SK-N-SH (cell line): Measurements from ENCODE around the gene PBX3. TPM values are rescaled to one million over a fixed set of nuclear protein-coding genes. Genes with fewer than 3 reads are reported as not detected.

Experiments used
- CTCF ChIA-PET: fragments of 300-600, 350-600 bp; formaldehyde crosslinking; extraction: SDS; loops from one replicate; lab custom pipeline; 2021; lab: Yijun Ruan, JAX
- POLR2A ChIA-PET: fragments of 350-600 bp; sonication (Branson Sonifier 250); formaldehyde crosslinking; extraction: SDS; loops from one replicate; lab custom pipeline; 2020; ENCODE audit warnings: antibody characterized with exemption, inconsistent platforms; lab: Yijun Ruan, JAX
- DNase-seq: peaks from one replicate; pipeline ENCODE4 v3.0.0; 2012
- H2AFZ ChIP-seq: fragments of 200-600 bp; sonication (generic); 2 replicates; pipeline ENCODE4 v1.8.1; 2016; ENCODE audit warnings: antibody characterized with exemption, mild to moderate bottlenecking, low read depth
- H3F3A ChIP-seq: fragments of 200-600 bp; sonication (generic); replicated peaks from 2 replicates; pipeline ENCODE3; 2016; ENCODE audit warnings: antibody characterized with exemption, mild to moderate bottlenecking; ENCODE audit not compliant: insufficient read depth
- H3K27ac ChIP-seq, 2 experiments: fragments of 200-500 bp in 1 of 2; fragments of 200-600 bp in 1 of 2; sonication (Bioruptor generic) in 1 of 2; sonication (generic), shearing (Covaris generic) in 1 of 2; 2 replicates each; pipeline versions ENCODE4 v1.5.1 to v1.6.1; 2014 to 2016; ENCODE audit warnings: low read depth in 2 of 2, inconsistent platforms in 1 of 2, low read length in 1 of 2, mild to moderate bottlenecking in 1 of 2, mixed read lengths in 1 of 2
- H3K27me3 ChIP-seq: fragments of 200-600 bp; sonication (generic), shearing (Covaris generic); 2 replicates; pipeline ENCODE4 v1.6.1; 2016; ENCODE audit warnings: mixed run types; ENCODE audit not compliant: insufficient read depth
- H3K36me3 ChIP-seq, 2 experiments: fragments of 200-500 bp in 1 of 2; fragments of 200-600 bp in 1 of 2; sonication (Bioruptor generic) in 1 of 2; sonication (generic) in 1 of 2; replicated peaks in 1 of 2; 2 replicates each; pipeline versions ENCODE3 to v1.5.1; 2014 to 2016; ENCODE audit warnings: low read length in 1 of 2, mild to moderate bottlenecking in 1 of 2; ENCODE audit not compliant: insufficient read depth in 2 of 2, control insufficient read depth in 1 of 2
- H3K4me1 ChIP-seq, 2 experiments: fragments of 200-500 bp in 1 of 2; fragments of 200-600 bp in 1 of 2; sonication (Bioruptor generic) in 1 of 2; sonication (generic), shearing (Covaris generic) in 1 of 2; 2 replicates each; pipeline versions ENCODE4 v1.5.1 to v1.6.1; 2014 to 2016; ENCODE audit warnings: low read depth in 1 of 2, low read length in 1 of 2, mixed run types in 1 of 2; ENCODE audit not compliant: insufficient read depth in 2 of 2, control insufficient read depth in 1 of 2
- H3K4me2 ChIP-seq: fragments of 200-600 bp; sonication (generic), shearing (Covaris generic); 2 replicates; pipeline ENCODE4 v1.6.1; 2017; ENCODE audit warnings: mixed run types
- H3K4me3 ChIP-seq, 2 experiments: fragments of 200-500 bp in 1 of 2; fragments of 200-600 bp in 1 of 2; sonication (Bioruptor generic) in 1 of 2; sonication (generic), shearing (Covaris generic) in 1 of 2; 2 replicates each; pipeline versions ENCODE4 v1.5.1 to v1.8.1; 2014 to 2016; ENCODE audit warnings: low read depth in 2 of 2, inconsistent platforms in 1 of 2, low read length in 1 of 2, mild to moderate bottlenecking in 1 of 2, mixed read lengths in 1 of 2, moderate library complexity in 1 of 2
- H3K79me2 ChIP-seq: fragments of 200-600 bp; sonication (generic); 2 replicates; pipeline ENCODE4 v1.8.1; 2017; ENCODE audit warnings: mild to moderate bottlenecking; ENCODE audit not compliant: insufficient read depth
- H3K9ac ChIP-seq: fragments of 200-600 bp; sonication (generic); 2 replicates; pipeline ENCODE4 v1.6.1; 2017; ENCODE audit warnings: mixed run types
- H3K9me2 ChIP-seq: fragments of 200-600 bp; sonication (generic); 2 replicates; pipeline ENCODE4 v1.6.1; 2017; ENCODE audit warnings: mixed run types
- H3K9me3 ChIP-seq: fragments of 200-600 bp; sonication (generic); 2 replicates; pipeline ENCODE4 v1.6.1; 2017; ENCODE audit warnings: mixed run types, mild to moderate bottlenecking, moderate library complexity
- H4K20me1 ChIP-seq: fragments of 200-600 bp; sonication (generic); 2 replicates; pipeline ENCODE4 v1.6.1; 2017; ENCODE audit warnings: mild to moderate bottlenecking, mixed run types; ENCODE audit not compliant: insufficient read depth
- CHD2 ChIP-seq: fragments of 150-350 bp; IDR thresholded peaks from 2 replicates; pipeline ENCODE4 v1.6.1; 2018; ENCODE audit warnings: low read length; ENCODE audit not compliant: partially characterized antibody
- EP300 ChIP-seq, 2 experiments: IDR thresholded peaks; 2 replicates each; pipeline versions ENCODE4 v1.4.0 to v1.6.1; 2012; ENCODE audit warnings: borderline replicate concordance in 1 of 2, low read depth in 1 of 2, low read length in 1 of 2
- GATA2 ChIP-seq: sonication (generic); formaldehyde crosslinking; IDR thresholded peaks from 2 replicates; pipeline ENCODE4 v1.5.0; 2020; ENCODE audit warnings: mild to moderate bottlenecking, missing genetic modification reagents
- MXI1 ChIP-seq: IDR thresholded peaks from 2 replicates; pipeline ENCODE4 v1.6.1; 2012; ENCODE audit warnings: mild to moderate bottlenecking, low read depth, low read length, improper control_type of control experiment
- RAD21 ChIP-seq: IDR thresholded peaks from 2 replicates; pipeline ENCODE4 v1.6.1; 2012; ENCODE audit warnings: mild to moderate bottlenecking, low read length
- RXRA ChIP-seq: IDR thresholded peaks from 2 replicates; pipeline ENCODE4 v1.4.0; 2012; ENCODE audit warnings: low read depth, mild to moderate bottlenecking, borderline replicate concordance
- SMC3 ChIP-seq: IDR thresholded peaks from 2 replicates; pipeline ENCODE4 v1.6.1; 2012; ENCODE audit warnings: low read depth, low read length, improper control_type of control experiment
- TAF1 ChIP-seq: IDR thresholded peaks from 2 replicates; pipeline ENCODE4 v1.6.1; 2012; ENCODE audit warnings: low read depth, mild to moderate bottlenecking, low read length, moderate library complexity, borderline replicate concordance
- TEAD4 ChIP-seq: IDR thresholded peaks from 2 replicates; pipeline ENCODE4 v1.4.0; 2012; ENCODE audit warnings: mild to moderate bottlenecking, borderline replicate concordance; ENCODE audit not compliant: insufficient read depth
- YY1 ChIP-seq: IDR thresholded peaks from 2 replicates; pipeline ENCODE4 v1.4.0; 2012; ENCODE audit warnings: low read depth, mild to moderate bottlenecking
- WGBS: methylation state at CpG from one replicate; pipeline ENCODE4 v1.1.6; 2017; ENCODE audit warnings: low lambda C conversion rate; 5-methylcytosine and 5-hydroxymethylcytosine counted together
- polyA plus RNA-seq, 3 experiments: library from polyadenylated mRNA; depleted of rRNA; stranded (reverse); fragments of >200 nt; gene quantifications; 2 replicates each; pipeline ENCODE4 v1.2.3, GENCODE V29; 2012
- TF ChIP-seq, protein P1 (sequence below): IDR thresholded peaks from 2 replicates; pipeline ENCODE4 v1.4.0; 2012; ENCODE audit warnings: low read depth, borderline replicate concordance
- TF ChIP-seq, protein P2 (sequence below): IDR thresholded peaks from 2 replicates; pipeline ENCODE4 v1.6.1; 2012; ENCODE audit warnings: mild to moderate bottlenecking, low read depth, low read length, moderate library complexity
- TF ChIP-seq, protein P3 (sequence below): IDR thresholded peaks from 2 replicates; pipeline ENCODE4 v1.4.0; 2012; ENCODE audit warnings: low read depth
- TF ChIP-seq, protein P4 (sequence below): fragments of 200-600 bp; sonication (generic); IDR thresholded peaks from 2 replicates; pipeline ENCODE4 v1.6.1; 2017; ENCODE audit warnings: antibody characterized with exemption, mild to moderate bottlenecking, moderate library complexity

Gene PBX3
- polyA plus RNA-seq, 1 of the 3 experiments (the other 2 are of a cell fraction): 73.0 TPM

DNA sequence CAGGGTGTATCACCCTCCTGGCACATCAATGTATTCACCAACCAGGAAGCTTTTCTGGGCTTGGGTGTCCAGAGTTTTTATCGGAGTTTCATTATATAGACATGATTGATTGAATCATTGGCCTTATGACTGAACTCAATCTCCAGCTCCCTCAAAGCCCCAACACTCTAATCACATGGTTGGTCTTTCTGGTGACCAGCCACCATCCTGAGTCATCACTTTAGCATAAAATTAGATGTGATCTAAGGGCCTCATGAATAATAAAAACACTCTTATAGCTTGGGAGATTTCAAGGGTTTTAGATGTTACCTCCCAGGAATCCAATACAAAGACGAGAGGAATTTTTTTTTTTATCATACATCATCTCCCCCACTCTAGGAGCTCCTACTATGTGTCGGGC lies 7.7 kb upstream of the PBX3 start:
- Histone ChIP-seq H3K9ac (no peak overlapping the region), H3K27ac (no peak overlapping the region), H2AFZ (no peak overlapping the region), H3K36me3 (no peaks in the 10 kb centered on the region), H3K4me2 (no peak overlapping the region), H4K20me1 (no peaks in the 10 kb centered on the region), H3K27me3 (no peaks in the 10 kb centered on the region), H3K9me3 (no peaks in the 10 kb centered on the region), H3K4me3 (no peak overlapping the region), H3K79me2 (no peaks in the 10 kb centered on the region), H3F3A (peaks cover 10% of the 10 kb centered on the region), H3K4me1 (no peaks in the 10 kb centered on the region), H3K9me2 (no peaks in the 10 kb centered on the region)
- TF ChIP-seq EP300 (IDR thresholded peaks at IDR 0.05; ENCODE audit: borderline replicate concordance in 1 of 2, low read depth in 1 of 2, low read length in 1 of 2) (no peak), YY1 (no peak), CHD2 (no peak), MXI1 (no peak), RXRA (no peak)
- TF ChIP-seq, protein P1, sequence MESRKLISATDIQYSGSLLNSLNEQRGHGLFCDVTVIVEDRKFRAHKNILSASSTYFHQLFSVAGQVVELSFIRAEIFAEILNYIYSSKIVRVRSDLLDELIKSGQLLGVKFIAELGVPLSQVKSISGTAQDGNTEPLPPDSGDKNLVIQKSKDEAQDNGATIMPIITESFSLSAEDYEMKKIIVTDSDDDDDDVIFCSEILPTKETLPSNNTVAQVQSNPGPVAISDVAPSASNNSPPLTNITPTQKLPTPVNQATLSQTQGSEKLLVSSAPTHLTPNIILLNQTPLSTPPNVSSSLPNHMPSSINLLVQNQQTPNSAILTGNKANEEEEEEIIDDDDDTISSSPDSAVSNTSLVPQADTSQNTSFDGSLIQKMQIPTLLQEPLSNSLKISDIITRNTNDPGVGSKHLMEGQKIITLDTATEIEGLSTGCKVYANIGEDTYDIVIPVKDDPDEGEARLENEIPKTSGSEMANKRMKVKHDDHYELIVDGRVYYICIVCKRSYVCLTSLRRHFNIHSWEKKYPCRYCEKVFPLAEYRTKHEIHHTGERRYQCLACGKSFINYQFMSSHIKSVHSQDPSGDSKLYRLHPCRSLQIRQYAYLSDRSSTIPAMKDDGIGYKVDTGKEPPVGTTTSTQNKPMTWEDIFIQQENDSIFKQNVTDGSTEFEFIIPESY: no peak
- TF ChIP-seq, protein P2, sequence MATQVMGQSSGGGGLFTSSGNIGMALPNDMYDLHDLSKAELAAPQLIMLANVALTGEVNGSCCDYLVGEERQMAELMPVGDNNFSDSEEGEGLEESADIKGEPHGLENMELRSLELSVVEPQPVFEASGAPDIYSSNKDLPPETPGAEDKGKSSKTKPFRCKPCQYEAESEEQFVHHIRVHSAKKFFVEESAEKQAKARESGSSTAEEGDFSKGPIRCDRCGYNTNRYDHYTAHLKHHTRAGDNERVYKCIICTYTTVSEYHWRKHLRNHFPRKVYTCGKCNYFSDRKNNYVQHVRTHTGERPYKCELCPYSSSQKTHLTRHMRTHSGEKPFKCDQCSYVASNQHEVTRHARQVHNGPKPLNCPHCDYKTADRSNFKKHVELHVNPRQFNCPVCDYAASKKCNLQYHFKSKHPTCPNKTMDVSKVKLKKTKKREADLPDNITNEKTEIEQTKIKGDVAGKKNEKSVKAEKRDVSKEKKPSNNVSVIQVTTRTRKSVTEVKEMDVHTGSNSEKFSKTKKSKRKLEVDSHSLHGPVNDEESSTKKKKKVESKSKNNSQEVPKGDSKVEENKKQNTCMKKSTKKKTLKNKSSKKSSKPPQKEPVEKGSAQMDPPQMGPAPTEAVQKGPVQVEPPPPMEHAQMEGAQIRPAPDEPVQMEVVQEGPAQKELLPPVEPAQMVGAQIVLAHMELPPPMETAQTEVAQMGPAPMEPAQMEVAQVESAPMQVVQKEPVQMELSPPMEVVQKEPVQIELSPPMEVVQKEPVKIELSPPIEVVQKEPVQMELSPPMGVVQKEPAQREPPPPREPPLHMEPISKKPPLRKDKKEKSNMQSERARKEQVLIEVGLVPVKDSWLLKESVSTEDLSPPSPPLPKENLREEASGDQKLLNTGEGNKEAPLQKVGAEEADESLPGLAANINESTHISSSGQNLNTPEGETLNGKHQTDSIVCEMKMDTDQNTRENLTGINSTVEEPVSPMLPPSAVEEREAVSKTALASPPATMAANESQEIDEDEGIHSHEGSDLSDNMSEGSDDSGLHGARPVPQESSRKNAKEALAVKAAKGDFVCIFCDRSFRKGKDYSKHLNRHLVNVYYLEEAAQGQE: no peak
- 93% methylated on average over 3 of the region's 3 CpGs for WGBS
- CTCF ChIA-PET: interaction anchor here (1.1 to 1.6 kb wide), 2 partner anchors 10 to 490 kb away, joined by 3 read pairs; no protein-coding TSS in a partner anchor
- POLR2A ChIA-PET: no interaction called here
- DNase-seq: no peak

DNA sequence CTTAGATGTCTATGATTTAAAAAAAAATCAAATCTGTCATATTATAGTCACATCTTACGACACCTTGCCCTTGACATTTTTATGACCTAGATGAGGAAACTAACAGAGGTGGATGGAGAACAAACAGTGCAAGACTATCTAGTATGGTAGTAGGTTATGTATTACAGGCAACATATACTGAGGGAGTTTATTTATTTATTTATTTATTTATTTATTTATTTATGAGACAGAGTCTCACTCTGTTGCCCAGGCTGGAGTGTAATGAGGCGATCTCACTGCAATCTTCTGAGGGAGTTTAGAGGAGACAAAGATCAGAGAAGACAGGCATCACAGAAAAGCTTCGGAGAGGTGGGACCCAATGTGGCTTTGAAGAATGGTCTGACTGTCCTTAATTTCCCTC lies 4.5 kb upstream of the PBX3 start:
- Histone ChIP-seq H3K27ac (no peak overlapping the region), H3K9me3 (no peaks in the 10 kb centered on the region), H3K79me2 (peaks cover 4% of the 10 kb centered on the region), H3K4me1 (peaks cover 6 to 9% of the 10 kb centered on the region in 2 experiments; a peak in 3 of 4 replicates), H2AFZ (no peak overlapping the region), H3K4me2 (no peak overlapping the region), H3K4me3 (no peak overlapping the region), H3K9ac (no peak overlapping the region), H3K36me3 (no peaks in the 10 kb centered on the region), H3F3A (peaks cover 22% of the 10 kb centered on the region), H3K9me2 (no peaks in the 10 kb centered on the region), H3K27me3 (no peaks in the 10 kb centered on the region), H4K20me1 (no peaks in the 10 kb centered on the region)
- 89% methylated on average over 3 of the region's 3 CpGs for WGBS
- ChIA-PET POLR2A (no interaction called here), CTCF (no interaction called here)
- DNase-seq: no peak
- TF ChIP-seq TEAD4 (no peak), RAD21 (no peak), SMC3 (no peak), TAF1 (no peak), GATA2 (CRISPR knock-in tag) (no peak)
- TF ChIP-seq, protein P2: no peak
- TF ChIP-seq, protein P3, sequence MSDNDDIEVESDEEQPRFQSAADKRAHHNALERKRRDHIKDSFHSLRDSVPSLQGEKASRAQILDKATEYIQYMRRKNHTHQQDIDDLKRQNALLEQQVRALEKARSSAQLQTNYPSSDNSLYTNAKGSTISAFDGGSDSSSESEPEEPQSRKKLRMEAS: no peak
- TF ChIP-seq, protein P4, sequence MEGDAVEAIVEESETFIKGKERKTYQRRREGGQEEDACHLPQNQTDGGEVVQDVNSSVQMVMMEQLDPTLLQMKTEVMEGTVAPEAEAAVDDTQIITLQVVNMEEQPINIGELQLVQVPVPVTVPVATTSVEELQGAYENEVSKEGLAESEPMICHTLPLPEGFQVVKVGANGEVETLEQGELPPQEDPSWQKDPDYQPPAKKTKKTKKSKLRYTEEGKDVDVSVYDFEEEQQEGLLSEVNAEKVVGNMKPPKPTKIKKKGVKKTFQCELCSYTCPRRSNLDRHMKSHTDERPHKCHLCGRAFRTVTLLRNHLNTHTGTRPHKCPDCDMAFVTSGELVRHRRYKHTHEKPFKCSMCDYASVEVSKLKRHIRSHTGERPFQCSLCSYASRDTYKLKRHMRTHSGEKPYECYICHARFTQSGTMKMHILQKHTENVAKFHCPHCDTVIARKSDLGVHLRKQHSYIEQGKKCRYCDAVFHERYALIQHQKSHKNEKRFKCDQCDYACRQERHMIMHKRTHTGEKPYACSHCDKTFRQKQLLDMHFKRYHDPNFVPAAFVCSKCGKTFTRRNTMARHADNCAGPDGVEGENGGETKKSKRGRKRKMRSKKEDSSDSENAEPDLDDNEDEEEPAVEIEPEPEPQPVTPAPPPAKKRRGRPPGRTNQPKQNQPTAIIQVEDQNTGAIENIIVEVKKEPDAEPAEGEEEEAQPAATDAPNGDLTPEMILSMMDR: no peak
